Fibroblast of lung (primary cell): ENCODE measurements around the gene COQ8B. TPM values are rescaled to one million over a fixed set of nuclear protein-coding genes. Genes with fewer than 3 reads are reported as not detected.

Source experiments
- DNase-seq, 2 donors: peaks; one replicate each; pipeline versions ENCODE4 v3.0.0 to v3.0.0-alpha.2; 2010; ENCODE audit warnings: low read depth in 2 of 2
- H2AFZ ChIP-seq: 2 replicates; pipeline ENCODE4 v1.5.1; 2012; ENCODE audit warnings: low read length, control low read depth, inconsistent platforms
- H3K27ac ChIP-seq: 2 replicates; pipeline ENCODE4 v1.5.1; 2011; ENCODE audit warnings: low read length, control low read depth; ENCODE audit not compliant: insufficient read depth
- H3K27me3 ChIP-seq: 2 replicates; pipeline ENCODE4 v1.5.1; 2011; ENCODE audit warnings: mild to moderate bottlenecking, low read length; ENCODE audit not compliant: control insufficient read depth, insufficient read depth
- H3K36me3 ChIP-seq: 2 replicates; pipeline ENCODE4 v1.5.1; 2011; ENCODE audit warnings: low read length; ENCODE audit not compliant: control insufficient read depth, insufficient read depth
- H3K4me1 ChIP-seq: 2 replicates; pipeline ENCODE4 v1.5.1; 2011; ENCODE audit warnings: low read length; ENCODE audit not compliant: control insufficient read depth, insufficient read depth; ENCODE audit errors: extremely low read depth
- H3K4me2 ChIP-seq: 2 replicates; pipeline ENCODE4 v1.5.1; 2011; ENCODE audit warnings: low read length, control low read depth; ENCODE audit not compliant: insufficient read depth; ENCODE audit errors: extremely low read depth
- H3K4me3 ChIP-seq, 4 experiments: fragments of 200-600 bp in 1 of 4; sonication (generic) in 1 of 4; replicated peaks in 1 of 4; 2 replicates each; pipeline ENCODE4 v1.5.1; 2011 to 2016; ENCODE audit warnings: low read length in 4 of 4, low read depth in 3 of 4, mild to moderate bottlenecking in 3 of 4, control low read depth in 2 of 4, inconsistent platforms in 1 of 4, mixed read lengths in 1 of 4; ENCODE audit not compliant: insufficient read depth in 1 of 4; ENCODE audit errors: control extremely low read depth in 1 of 4
- H3K79me2 ChIP-seq: 2 replicates; pipeline ENCODE4 v1.5.1; 2012; ENCODE audit warnings: mild to moderate bottlenecking, low read length, inconsistent platforms; ENCODE audit not compliant: control insufficient read depth, insufficient read depth
- H3K9ac ChIP-seq: 2 replicates; pipeline ENCODE4 v1.5.1; 2011; ENCODE audit warnings: mild to moderate bottlenecking, low read length, control low read depth; ENCODE audit not compliant: insufficient read depth
- H3K9me3 ChIP-seq: 2 replicates; pipeline ENCODE4 v1.5.1; 2012; ENCODE audit warnings: low read depth, low read length; ENCODE audit not compliant: control insufficient read depth, insufficient read depth
- H4K20me1 ChIP-seq: 2 replicates; pipeline ENCODE4 v1.5.1; 2011; ENCODE audit warnings: low read length; ENCODE audit not compliant: control insufficient read depth, insufficient read depth; ENCODE audit errors: extremely low read depth
- CTCF ChIP-seq, 2 donors: IDR thresholded peaks in 1 of 2; conservative IDR thresholded peaks in 1 of 2; 1 replicate in 1 of 2; 2 replicates in 1 of 2; pipeline ENCODE4 v1.5.1; 2011 to 2012; ENCODE audit warnings: low read length in 2 of 2, control low read depth in 1 of 2, inconsistent platforms in 1 of 2, low read depth in 1 of 2, mild to moderate bottlenecking in 1 of 2
- EZH2 ChIP-seq: IDR thresholded peaks from 2 replicates; pipeline ENCODE4 v1.5.1; 2012; ENCODE audit warnings: low read length, control low read depth, mild to moderate bottlenecking; ENCODE audit errors: missing control alignments
- polyA plus RNA-seq, 2 donors: library from polyadenylated mRNA; depleted of rRNA in 1 of 2; stranded (reverse) in 1 of 2; unstranded in 1 of 2; fragments of >200 nt; gene quantifications; 2 replicates each; pipeline ENCODE4 v1.2.1, GENCODE V29; 2011 to 2012; ENCODE audit warnings: missing spikeins in 1 of 2
- total RNA-seq: library from RNA; depleted of rRNA; stranded (reverse); fragments of >200 nt; gene quantifications from 2 replicates; pipeline ENCODE4 v1.2.1, GENCODE V29; 2014

The COQ8B gene
- total and polyA plus RNA-seq, 2 donors (not counting 1 experiment from before 2014, with no cell fraction given), result 13.7 to 43.4 TPM

GRCh38 chr19:40758491-40758890, 41.8 kb upstream of the COQ8B start:
- H3K27ac ChIP-seq, result no peak overlapping the region
- H3K9ac ChIP-seq, result no peak overlapping the region
- TF ChIP-seq EZH2 (no peak), CTCF (conservative IDR thresholded peaks at IDR 0.05 in 1 of 2, IDR thresholded peaks at IDR 0.05 in 1 of 2; ENCODE audit: low read depth in 1 of 2, low read length in 2 of 2) (no peak)
- H3K4me2 ChIP-seq, result no peak overlapping the region
- no peaks in the 10 kb centered on the region for H3K9me3 ChIP-seq
- H3K27me3 ChIP-seq, result no peaks in the 10 kb centered on the region
- no peak overlapping the region for H2AFZ ChIP-seq
- peaks cover 38% of the 10 kb centered on the region for H3K36me3 ChIP-seq
- H3K4me3 ChIP-seq, result no peak overlapping the region
- H3K4me1 ChIP-seq, result peaks cover 2% of the 10 kb centered on the region
- H3K79me2 ChIP-seq, result peaks cover 40% of the 10 kb centered on the region
- H4K20me1 ChIP-seq, result no peaks in the 10 kb centered on the region
- no peak for DNase-seq

GRCh38 chr19:40756502-40757110, 39.9 kb upstream of the COQ8B start:
- peaks cover 56% of the 10 kb centered on the region for H3K79me2 ChIP-seq
- no peaks in the 10 kb centered on the region for H4K20me1 ChIP-seq
- H3K4me3 ChIP-seq, result no peak overlapping the region
- peaks cover 27% of the 10 kb centered on the region for H3K36me3 ChIP-seq
- no peak overlapping the region for H2AFZ ChIP-seq
- DNase-seq, result no peak
- no peak overlapping the region for H3K4me2 ChIP-seq
- H3K27me3 ChIP-seq, result no peaks in the 10 kb centered on the region
- no peak overlapping the region for H3K27ac ChIP-seq
- TF ChIP-seq CTCF (conservative IDR thresholded peaks at IDR 0.05 in 1 of 2, IDR thresholded peaks at IDR 0.05 in 1 of 2; ENCODE audit: low read depth in 1 of 2, low read length in 2 of 2) (no peak), EZH2 (no peak)
- H3K9me3 ChIP-seq, result no peaks in the 10 kb centered on the region
- no peak overlapping the region for H3K9ac ChIP-seq
- peaks cover 4% of the 10 kb centered on the region for H3K4me1 ChIP-seq

GRCh38 chr19:40755791-40756190, 39.1 kb upstream of the COQ8B start:
- Histone ChIP-seq H3K36me3 (peaks cover 26% of the 10 kb centered on the region), H3K9me3 (no peaks in the 10 kb centered on the region), H4K20me1 (no peaks in the 10 kb centered on the region), H3K27ac (no peak overlapping the region), H3K9ac (no peak overlapping the region), H3K4me2 (no peak overlapping the region), H2AFZ (no peak overlapping the region), H3K79me2 (peaks cover 60% of the 10 kb centered on the region), H3K4me3 (no peak overlapping the region), H3K27me3 (no peaks in the 10 kb centered on the region), H3K4me1 (peaks cover 4% of the 10 kb centered on the region)
- DNase-seq, result no peak
- TF ChIP-seq CTCF (conservative IDR thresholded peaks at IDR 0.05 in 1 of 2, IDR thresholded peaks at IDR 0.05 in 1 of 2; ENCODE audit: low read depth in 1 of 2, low read length in 2 of 2) (no peak), EZH2 (no peak)
